Fibroblast of skin of left quadriceps (primary cell): ENCODE data around the gene KRT17.
A peak's percentile ranks its signal among the peaks of the same experiment; 100 is the strongest.
"Not testable (repeated sequence)": the region's sequence is repeated elsewhere in the genome, so short reads cannot be mapped to it uniquely, and the experiment has no call there.

Experiments used
- DNase-seq, 2 experiments: peaks; one replicate each; pipeline ENCODE4 v3.0.0-alpha.2; 2013; ENCODE audit warnings: low read depth in 2 of 2

KRT17 gene

GRCh38 chr17:41653892-41654677 lies 29.7 kb upstream of the KRT17 start:
- DNase-seq: no peak

- DNase-seq: no peak
Measured at GRCh38 chr17:41653421-41653820, 29.0 kb upstream of the KRT17 start.

GRCh38 chr17:41652461-41652970 lies 28.1 kb upstream of the KRT17 start:
- no peak for DNase-seq

GRCh38 chr17:41651625-41652460 lies 27.5 kb upstream of the KRT17 start:
- no peak for DNase-seq

GRCh38 chr17:41650794-41651624 lies 26.6 kb upstream of the KRT17 start:
- DNase-seq: no peak

GRCh38 chr17:41649923-41650519 lies 25.6 kb upstream of the KRT17 start:
- DNase-seq: no peak

GRCh38 chr17:41648411-41649195 lies 24.2 kb upstream of the KRT17 start:
- DNase-seq: peak; percentile 62 to 68

GRCh38 chr17:41647940-41648410 lies 23.6 kb upstream of the KRT17 start:
- DNase-seq: peak; percentile 52 to 53

- no peak for DNase-seq
Measured at GRCh38 chr17:41647038-41647813, 22.9 kb upstream of the KRT17 start.

GRCh38 chr17:41642252-41643156 lies 18.1 kb upstream of the KRT17 start:
- DNase-seq: no peak

- not testable (repeated sequence) for DNase-seq
Measured at GRCh38 chr17:41640596-41640995, 16.2 kb upstream of the KRT17 start.

- DNase-seq: no peak
Measured at GRCh38 chr17:41639492-41640473, 15.4 kb upstream of the KRT17 start.

GRCh38 chr17:41638941-41639340 lies 14.6 kb upstream of the KRT17 start:
- DNase-seq: no peak

- DNase-seq: no peak
Measured at GRCh38 chr17:41638194-41638593, 13.8 kb upstream of the KRT17 start.

GRCh38 chr17:41636652-41637051 lies 12.3 kb upstream of the KRT17 start:
- DNase-seq: no peak

- DNase-seq: no peak
Measured at GRCh38 chr17:41635121-41636097, 11.0 kb upstream of the KRT17 start.
